RKO (cell line): ENCODE data around the gene ALKBH2.
"Not testable (repeated sequence)": the region's sequence is repeated elsewhere in the genome, so short reads cannot be mapped to it uniquely, and the experiment has no call there.

Experiments
- DNase-seq: peaks from one replicate; pipeline ENCODE4 v3.0.0-alpha.2; 2016; ENCODE audit warnings: low spot score

Gene ALKBH2

DNA sequence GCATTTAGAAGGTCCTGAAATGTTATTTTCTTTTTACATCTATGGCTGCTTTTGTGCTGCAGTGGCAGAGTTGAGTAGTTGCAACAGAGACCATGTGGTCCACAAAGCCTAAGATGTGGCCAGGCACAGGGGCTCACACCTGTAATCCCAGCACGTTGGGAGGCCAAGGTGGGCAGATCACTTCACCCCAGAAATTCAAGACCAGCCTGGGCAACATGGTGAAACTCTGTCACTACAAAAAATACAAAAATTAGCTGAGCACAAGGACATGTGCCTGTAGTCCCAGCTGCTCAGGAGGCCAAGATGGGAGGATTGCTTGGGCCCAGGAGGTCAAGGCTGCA lies 27.4 kb downstream of the ALKBH2 start:
- no peak for DNase-seq

DNA sequence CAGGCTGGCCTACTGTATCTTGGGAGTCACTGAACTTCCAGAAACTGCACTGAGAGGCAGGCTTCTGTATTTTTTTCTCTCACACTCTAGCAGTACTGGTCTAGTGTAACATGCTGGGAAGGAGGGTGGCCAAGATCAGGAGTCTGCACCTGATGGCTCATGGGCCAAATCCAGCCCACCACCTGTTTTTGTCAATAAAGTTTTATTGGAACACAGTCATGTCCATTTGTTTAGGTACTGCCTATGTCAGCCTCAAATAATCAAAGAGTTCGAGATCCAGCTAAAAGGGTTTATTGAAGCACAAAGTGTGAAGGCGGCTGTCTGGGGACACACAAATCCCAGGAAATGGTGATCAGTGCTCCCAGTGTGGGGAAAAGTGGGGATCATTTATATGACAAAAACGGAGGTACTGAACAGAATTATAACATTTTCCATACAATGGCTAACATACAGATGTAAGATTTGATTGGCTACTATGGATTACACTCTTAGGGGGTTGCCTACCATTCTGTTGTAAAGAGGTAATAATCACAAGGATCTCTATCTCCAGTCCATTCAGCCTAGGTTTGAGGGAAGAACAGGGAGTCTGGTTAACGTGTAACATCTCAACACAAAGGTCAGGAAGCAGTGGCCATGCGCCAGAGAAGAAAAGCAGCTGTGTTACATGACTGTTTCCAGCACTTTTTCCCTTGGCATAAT lies 28.0 kb downstream of the ALKBH2 start:
- no peak for DNase-seq

DNA sequence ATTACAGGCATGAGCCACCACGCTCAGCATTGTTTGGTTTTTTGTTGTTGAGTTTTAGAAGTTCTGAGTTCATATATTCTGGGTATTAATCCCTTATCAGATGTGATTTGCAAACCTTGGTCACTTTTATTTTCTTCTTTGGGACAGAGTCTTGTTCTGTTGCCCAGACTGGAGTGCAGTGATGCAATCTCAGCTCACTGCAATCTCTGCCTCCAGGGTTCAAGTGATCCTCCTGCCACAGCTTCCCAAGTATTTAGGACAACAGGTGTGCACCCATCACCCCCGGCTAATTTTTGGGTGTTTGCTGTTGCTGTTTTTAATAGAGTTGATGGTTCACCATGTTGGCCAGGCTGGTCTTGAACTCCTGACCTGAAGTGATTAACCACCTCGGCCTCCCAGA lies 29.1 kb downstream of the ALKBH2 start:
- DNase-seq: no peak

DNA sequence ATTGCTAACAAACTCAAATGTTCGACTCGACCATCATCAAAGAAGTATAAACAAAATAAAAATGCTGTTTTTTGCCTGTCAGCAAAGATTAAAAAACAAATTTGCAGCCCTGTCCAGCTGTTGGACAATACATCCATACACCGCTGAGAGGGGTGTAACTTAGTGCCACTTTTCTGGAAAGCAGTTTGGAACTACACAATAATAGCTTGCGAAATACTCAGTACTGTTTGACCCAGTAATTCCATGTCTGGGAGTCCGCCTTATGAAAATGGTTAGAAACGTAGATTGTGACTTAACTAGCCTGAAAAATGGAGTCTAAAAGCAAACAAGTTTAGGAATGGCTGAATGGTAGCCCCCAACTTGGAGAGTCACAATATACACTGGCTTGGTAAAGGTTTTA lies 34.5 kb downstream of the ALKBH2 start:
- DNase-seq: no peak

- no peak for DNase-seq
These were observed 35.9 kb downstream of the ALKBH2 start for GRCh38 chr12:109057376-109057775.

DNA sequence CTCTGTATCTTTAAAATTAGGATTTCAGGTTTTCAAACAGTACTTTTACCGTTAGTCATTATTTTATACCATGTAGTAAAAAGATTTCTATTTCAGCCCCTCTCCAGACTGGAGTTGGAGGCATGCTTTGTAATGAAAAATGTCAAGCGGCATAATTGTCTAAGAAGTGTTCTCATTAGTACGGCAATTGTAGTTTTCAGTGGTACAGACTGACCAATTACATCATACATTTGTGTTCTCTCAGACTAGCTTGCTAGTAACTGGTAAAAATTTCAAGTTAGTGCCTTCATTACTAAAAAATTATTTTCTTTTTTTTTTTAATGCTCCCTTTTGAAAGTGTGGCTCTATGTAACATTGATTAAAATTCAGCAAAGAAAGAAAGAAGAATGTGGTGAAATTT lies 36.4 kb downstream of the ALKBH2 start:
- no peak for DNase-seq

GRCh38 chr12:109054520-109054919 lies 38.8 kb downstream of the ALKBH2 start:
- no peak for DNase-seq

DNA sequence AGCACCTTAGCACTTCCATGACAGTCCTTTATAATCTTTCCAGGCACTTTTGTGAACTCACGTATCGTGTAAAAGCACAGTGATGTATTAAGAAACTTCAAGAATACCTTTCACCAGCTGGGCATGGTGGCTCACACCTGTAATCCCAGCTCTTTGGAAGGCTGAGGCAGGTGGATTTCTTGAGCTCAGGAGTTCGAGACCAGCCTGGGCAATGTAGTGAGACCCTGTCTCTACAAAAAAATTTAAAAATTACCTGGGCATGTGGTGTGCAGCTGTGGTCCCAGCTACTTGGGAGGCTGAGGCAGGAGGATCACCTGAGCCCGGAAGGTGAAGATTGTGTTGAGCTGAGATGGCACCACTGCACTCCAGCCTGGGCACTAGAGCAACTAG lies 39.2 kb downstream of the ALKBH2 start:
- not testable (repeated sequence) for DNase-seq

- DNase-seq: peak; percentile 7
These were observed 39.7 kb downstream of the ALKBH2 start for GRCh38 chr12:109053382-109054123.

DNA sequence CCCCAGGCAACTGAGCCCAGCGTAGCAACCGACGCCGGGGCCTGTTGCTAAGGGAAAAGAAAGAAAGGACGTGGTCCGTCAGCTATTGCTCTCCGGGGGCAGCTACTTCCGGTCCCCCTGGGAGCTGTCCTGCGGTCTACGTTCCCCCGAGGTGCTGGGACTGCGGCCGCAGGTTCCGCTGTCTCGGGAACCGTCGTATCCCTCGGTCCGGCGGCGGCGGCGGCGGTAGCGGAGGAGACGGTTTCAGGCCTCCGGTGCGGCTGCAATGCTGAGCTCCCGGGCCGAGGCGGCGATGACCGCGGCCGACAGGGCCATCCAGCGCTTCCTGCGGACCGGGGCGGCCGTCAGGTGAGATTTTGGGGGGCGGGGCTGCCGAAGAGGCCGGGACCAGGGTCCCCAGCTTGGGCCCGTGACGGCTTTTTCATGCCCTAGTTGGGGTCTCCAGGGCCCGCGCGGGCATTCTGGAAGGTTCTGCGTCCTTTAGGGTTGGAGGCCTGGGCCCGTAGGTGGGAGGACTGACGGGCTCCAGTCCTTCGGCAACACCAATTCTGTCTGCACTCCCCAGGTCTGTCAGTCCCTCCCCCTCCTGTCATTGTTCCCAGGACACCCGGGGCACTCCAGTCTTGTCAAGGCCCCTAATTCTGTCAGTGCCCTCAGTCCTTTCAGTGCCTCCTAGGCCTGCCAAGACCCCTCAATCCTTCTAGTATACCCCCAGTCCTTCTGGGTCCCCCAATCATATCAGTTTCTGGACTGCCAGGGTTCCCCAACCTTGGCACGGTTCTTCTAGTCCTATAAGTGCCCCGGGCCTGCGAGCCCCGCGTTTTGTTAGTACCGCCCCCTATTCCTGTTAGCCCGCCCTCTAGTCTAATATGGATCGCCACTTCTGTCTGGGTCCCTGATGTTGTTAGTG lies 40.6 kb downstream of the ALKBH2 start, which contains the start of gene USP30:
Gene USP30, plus strand, starts transcription at position 163 of the 910 bp plus-strand sequence. Its CDS starts 103 bp downstream, at position 266.
- peak; percentile 86 for DNase-seq

DNA sequence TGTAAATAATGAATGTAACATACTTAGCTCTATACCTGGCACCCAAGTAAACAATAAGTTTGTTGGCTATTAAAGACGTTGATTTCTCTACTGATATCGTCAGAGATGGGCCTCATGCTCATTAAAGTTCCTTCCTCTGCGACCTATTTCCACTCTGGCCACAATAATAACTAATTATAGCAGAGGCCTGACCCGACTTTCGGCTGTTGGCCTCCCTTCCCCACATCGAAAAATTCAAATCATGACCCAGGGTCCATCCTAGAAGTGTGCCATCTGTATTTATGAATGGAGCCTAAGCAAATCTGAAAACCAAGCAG lies 41.2 kb downstream of the ALKBH2 start:
- DNase-seq: no peak

GRCh38 chr12:109049794-109050193 lies 43.5 kb downstream of the ALKBH2 start:
- DNase-seq: not testable (repeated sequence)

DNA sequence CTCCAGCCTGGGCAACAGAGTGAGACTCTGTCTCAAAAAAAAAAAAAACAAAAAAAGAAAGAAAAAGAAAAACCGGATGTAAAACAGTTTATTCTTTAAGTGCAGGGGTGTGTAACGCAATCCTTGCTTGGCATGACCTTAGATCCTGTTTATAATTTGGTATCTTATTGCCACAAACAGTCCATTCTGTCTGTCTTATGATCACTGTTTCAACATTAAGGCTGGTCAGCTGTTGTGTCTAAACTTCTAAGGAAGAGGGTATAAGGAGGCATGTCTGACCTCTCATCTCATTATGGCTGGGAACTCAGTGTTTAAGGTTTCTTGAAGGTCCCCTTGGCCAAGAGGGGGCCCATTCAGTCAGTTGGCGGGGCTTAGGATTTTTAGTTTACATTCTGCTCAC lies 44.6 kb downstream of the ALKBH2 start:
- DNase-seq: not testable (repeated sequence)

- no peak for DNase-seq
These were observed 46.0 kb downstream of the ALKBH2 start for GRCh38 chr12:109047081-109047805.

GRCh38 chr12:109044241-109044640 lies 49.0 kb downstream of the ALKBH2 start:
- no peak for DNase-seq
